Panc1 (cell line): ENCODE measurements around the gene ZC3H10.

Source experiments
- CTCF ChIP-seq: fragments of 450-650 bp; IDR thresholded peaks from 2 replicates; pipeline ENCODE4 v1.5.1; 2017; ENCODE audit warnings: mild to moderate bottlenecking
- POLR2AphosphoS5 ChIP-seq: IDR thresholded peaks from 2 replicates; pipeline ENCODE4 v1.6.1; 2012; ENCODE audit warnings: mild to moderate bottlenecking, low read depth, low read length, moderate library complexity
- TCF7L2 ChIP-seq: IDR thresholded peaks from 2 replicates; pipeline ENCODE4 v1.6.1; 2011; ENCODE audit warnings: mild to moderate bottlenecking, low read depth, low read length, inconsistent platforms

DNA sequence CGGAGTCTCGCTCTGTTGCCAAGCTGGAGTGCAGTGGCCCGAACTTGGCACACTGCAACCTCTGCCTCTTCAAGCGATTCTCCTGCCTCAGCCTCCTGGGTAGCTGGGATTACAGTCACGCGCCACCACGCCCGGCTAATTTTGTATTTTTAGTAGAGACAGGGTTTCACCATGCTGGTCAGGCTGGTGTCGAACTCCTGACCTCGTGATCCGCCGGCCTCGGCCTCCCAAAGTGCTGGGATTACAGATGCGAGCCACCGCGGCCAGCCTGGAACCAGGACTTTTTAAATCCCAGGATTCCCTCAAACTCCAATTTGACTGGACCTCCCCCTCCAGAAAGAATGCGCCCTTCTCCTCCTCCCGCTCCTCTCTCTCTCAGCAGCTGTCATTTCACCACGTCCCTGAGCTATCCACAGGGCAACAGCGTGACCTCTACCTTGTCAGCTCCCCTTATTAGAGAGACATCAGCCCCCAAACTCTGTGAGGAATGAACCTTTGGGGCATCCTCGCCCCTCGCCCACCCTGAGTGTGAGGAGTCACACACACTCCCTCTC is 12.0 kb downstream of the ZC3H10 start:
- TF ChIP-seq TCF7L2: no peak
- TF ChIP-seq POLR2AphosphoS5: no peak
- TF ChIP-seq CTCF: no peak
